Ishikawa (cell line): ENCODE data around the gene MELTF.

Experiments
- CEBPB ChIP-seq: IDR thresholded peaks from 2 replicates; pipeline ENCODE4 v1.6.1; 2012
- CREB1 ChIP-seq: IDR thresholded peaks from 2 replicates; pipeline ENCODE4 v1.6.1; 2012; ENCODE audit warnings: low read depth
- EGR1 ChIP-seq: IDR thresholded peaks from 2 replicates; pipeline ENCODE4 v1.6.1; 2012
- EP300 ChIP-seq: IDR thresholded peaks from 2 replicates; pipeline ENCODE4 v1.6.1; 2012; ENCODE audit warnings: borderline replicate concordance
- FOXM1 ChIP-seq: IDR thresholded peaks from 2 replicates; pipeline ENCODE4 v1.6.1; 2012; ENCODE audit warnings: low read depth, borderline replicate concordance
- NFIC ChIP-seq: IDR thresholded peaks from 2 replicates; pipeline ENCODE4 v1.6.1; 2012
- RAD21 ChIP-seq: IDR thresholded peaks from 2 replicates; pipeline ENCODE4 v1.6.1; 2012; ENCODE audit warnings: low read depth
- TAF1 ChIP-seq: IDR thresholded peaks from 2 replicates; pipeline ENCODE4 v1.6.1; 2012; ENCODE audit warnings: low read depth, mild to moderate bottlenecking
- TCF12 ChIP-seq: IDR thresholded peaks from 2 replicates; pipeline ENCODE4 v1.6.1; 2012; ENCODE audit warnings: low read depth
- TEAD4 ChIP-seq: IDR thresholded peaks from 2 replicates; pipeline ENCODE4 v1.6.1; 2012
- YY1 ChIP-seq: IDR thresholded peaks from 2 replicates; pipeline ENCODE4 v1.6.1; 2012; ENCODE audit warnings: low read depth
- ZBTB7A ChIP-seq: IDR thresholded peaks from 2 replicates; pipeline ENCODE4 v1.6.1; 2012; ENCODE audit warnings: low read depth
- TF ChIP-seq, protein P1 (sequence below): IDR thresholded peaks from 2 replicates; pipeline ENCODE4 v1.6.1; 2012
- TF ChIP-seq, protein P2 (sequence below): IDR thresholded peaks from 2 replicates; pipeline ENCODE4 v1.6.1; 2012
- TF ChIP-seq, protein P3 (sequence below): IDR thresholded peaks from 2 replicates; pipeline ENCODE4 v1.6.1; 2012; ENCODE audit warnings: low read depth, mild to moderate bottlenecking

Gene MELTF

DNA sequence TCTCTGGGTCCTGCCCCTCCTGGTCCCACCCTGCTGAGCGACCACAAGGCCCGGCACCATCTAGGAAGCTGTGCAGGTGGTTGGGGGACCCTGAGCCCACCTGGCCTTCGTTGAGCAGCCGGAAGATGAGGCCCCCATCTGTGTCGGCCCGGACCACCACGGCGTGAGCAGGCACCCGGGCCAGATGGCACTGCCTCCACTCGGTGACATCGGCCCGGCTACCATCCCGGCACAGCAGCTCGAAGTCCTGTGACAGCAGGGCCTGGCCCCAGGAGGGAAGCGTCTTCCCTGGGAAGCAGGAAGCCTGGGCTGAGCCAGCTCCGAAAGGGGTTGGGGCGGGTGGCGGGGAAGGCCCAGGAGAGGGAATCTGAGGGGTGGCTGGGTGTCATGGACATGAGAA lies 12.6 kb downstream of the MELTF start:
- no peak for TF ChIP-seq YY1

DNA sequence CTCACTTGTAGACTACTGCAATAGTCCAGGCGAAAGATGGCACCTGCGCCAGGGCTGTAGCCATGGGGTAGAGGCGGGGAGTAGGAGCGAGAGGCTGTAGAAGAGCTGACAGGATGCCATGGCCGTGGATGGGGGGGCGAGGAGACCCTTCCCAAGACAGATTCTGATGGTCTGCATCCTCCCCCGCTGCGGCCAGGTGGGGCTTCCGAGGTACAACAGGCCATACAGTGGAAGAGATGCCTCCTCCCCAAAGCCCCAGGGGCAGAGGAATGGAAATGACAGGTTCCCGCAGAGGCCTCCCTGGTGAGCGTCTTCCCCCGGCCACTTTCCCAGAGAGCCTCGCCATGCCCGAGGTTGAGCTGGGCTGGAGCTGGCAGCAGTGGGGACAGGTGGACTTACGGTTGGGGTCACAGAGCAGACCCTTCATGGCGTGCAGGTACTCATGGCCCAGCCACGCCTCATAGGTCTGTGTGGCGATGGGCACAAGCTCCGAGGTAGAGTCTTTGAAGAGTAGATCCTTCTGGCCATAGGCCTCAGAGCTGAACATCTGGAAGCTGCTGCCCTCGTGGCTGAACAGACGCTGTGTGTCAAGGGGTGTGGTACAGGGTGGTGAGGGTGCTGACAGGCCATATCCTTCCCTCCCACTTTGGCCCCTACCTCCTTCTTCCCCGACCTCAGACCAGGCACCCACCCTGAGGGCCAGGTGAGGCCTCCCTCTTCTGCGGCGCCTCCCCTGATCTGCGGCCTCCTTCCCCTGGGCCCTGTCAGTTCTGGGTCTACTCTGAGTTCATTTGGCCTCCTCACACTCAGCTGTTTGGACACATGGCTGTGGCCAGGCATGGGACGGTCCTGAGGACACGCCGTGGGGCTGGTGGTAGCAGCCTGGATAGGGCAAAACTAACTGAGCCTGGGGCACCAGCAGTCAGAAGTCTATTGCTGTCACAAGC lies 13.6 kb downstream of the MELTF start:
- no peak for TF ChIP-seq CEBPB
- TF ChIP-seq, protein P1, sequence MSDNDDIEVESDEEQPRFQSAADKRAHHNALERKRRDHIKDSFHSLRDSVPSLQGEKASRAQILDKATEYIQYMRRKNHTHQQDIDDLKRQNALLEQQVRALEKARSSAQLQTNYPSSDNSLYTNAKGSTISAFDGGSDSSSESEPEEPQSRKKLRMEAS: no peak
- TF ChIP-seq EP300: no peak

DNA sequence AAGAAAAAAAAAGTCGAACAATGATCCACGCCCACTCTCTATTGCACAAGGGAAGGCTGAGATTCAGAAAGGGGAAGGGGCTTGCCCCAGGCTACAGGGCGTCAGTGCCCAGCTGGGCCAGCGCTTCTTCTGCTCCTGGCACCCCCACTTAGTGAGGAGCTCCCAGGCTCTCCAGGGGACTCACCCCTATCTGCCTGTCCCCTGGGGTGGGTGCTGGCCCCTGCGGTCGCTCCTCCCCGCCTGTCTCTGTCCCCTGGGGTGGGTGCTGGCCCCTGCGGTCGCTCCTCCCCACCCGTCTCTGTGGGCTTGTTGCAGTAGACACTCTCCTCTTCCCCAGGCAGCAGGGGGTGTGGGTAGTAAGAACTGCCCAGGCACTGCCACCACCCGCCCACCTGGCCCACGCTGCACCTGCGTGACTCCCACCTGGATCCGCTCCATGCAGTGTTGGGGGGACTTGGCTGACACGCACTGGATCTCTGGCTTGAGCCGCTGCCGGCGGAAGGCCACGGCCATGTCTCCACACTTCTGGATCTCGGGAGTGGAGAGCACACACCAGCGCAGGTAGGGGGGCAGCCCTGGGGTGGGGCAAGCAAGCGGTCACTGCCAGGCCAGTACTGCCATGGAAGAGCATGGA lies 14.6 kb downstream of the MELTF start:
- TF ChIP-seq YY1 (no peak), CREB1 (no peak), TCF12 (no peak), EGR1 (no peak), TEAD4 (no peak), TAF1 (no peak), CEBPB (no peak), FOXM1 (no peak), ZBTB7A (no peak), EP300 (no peak), RAD21 (no peak), NFIC (no peak)
- TF ChIP-seq, protein P2, sequence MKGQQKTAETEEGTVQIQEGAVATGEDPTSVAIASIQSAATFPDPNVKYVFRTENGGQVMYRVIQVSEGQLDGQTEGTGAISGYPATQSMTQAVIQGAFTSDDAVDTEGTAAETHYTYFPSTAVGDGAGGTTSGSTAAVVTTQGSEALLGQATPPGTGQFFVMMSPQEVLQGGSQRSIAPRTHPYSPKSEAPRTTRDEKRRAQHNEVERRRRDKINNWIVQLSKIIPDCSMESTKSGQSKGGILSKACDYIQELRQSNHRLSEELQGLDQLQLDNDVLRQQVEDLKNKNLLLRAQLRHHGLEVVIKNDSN: no peak
- TF ChIP-seq, protein P3, sequence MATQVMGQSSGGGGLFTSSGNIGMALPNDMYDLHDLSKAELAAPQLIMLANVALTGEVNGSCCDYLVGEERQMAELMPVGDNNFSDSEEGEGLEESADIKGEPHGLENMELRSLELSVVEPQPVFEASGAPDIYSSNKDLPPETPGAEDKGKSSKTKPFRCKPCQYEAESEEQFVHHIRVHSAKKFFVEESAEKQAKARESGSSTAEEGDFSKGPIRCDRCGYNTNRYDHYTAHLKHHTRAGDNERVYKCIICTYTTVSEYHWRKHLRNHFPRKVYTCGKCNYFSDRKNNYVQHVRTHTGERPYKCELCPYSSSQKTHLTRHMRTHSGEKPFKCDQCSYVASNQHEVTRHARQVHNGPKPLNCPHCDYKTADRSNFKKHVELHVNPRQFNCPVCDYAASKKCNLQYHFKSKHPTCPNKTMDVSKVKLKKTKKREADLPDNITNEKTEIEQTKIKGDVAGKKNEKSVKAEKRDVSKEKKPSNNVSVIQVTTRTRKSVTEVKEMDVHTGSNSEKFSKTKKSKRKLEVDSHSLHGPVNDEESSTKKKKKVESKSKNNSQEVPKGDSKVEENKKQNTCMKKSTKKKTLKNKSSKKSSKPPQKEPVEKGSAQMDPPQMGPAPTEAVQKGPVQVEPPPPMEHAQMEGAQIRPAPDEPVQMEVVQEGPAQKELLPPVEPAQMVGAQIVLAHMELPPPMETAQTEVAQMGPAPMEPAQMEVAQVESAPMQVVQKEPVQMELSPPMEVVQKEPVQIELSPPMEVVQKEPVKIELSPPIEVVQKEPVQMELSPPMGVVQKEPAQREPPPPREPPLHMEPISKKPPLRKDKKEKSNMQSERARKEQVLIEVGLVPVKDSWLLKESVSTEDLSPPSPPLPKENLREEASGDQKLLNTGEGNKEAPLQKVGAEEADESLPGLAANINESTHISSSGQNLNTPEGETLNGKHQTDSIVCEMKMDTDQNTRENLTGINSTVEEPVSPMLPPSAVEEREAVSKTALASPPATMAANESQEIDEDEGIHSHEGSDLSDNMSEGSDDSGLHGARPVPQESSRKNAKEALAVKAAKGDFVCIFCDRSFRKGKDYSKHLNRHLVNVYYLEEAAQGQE: no peak
- TF ChIP-seq, protein P1: no peak

DNA sequence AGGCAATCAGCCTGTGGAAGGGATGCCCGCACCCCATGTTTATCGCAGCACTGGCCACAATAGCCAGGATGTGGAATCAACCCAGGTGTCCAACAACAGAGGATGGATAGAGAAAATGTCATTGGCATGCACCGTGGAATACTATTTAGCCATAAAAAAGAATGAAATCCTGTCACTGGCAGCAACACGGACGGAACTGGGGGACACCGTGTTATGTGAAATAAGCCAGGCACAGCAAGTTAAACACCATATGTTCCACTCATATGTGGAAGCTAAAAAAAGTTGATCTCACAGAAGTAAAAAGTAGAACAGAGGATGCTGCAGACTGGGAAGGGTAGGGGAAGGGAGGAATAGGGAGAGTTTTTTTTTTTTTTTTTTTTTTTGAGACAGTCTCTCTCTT lies 15.6 kb downstream of the MELTF start:
- TF ChIP-seq RAD21 (no peak), EGR1 (no peak), FOXM1 (no peak), TCF12 (no peak), ZBTB7A (no peak), YY1 (no peak), CEBPB (no peak), TEAD4 (no peak), CREB1 (no peak), NFIC (no peak), EP300 (no peak), TAF1 (no peak)
- TF ChIP-seq, protein P2: no peak
- TF ChIP-seq, protein P3: no peak
- TF ChIP-seq, protein P1: no peak

DNA sequence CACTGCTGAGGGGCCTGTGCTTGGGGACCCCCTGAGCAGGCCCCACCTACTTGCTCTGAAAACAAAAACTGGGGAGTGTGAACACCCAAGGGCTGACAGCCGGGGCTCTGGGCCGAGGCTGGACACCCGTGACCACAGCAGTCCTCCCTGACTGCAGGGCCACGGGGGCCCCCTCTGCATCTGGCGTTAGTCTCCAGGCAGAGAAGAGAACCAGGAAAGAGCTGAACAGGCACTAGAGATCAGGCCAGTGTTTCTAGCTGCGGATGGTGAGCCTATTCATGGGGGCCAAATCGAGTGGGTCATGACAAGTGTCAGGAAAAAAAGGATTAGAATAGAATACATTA lies 17.1 kb downstream of the MELTF start:
- TF ChIP-seq CREB1 (no peak), ZBTB7A (no peak), TCF12 (no peak), CEBPB (no peak), TEAD4 (no peak), EP300 (no peak), EGR1 (no peak), RAD21 (no peak), TAF1 (no peak)
- TF ChIP-seq, protein P3: no peak
- TF ChIP-seq, protein P1: no peak
- TF ChIP-seq, protein P2: no peak
